ENCODE results near the gene EIF1AD.
"Not testable (repeated sequence)": the region's sequence is repeated elsewhere in the genome, so short reads cannot be mapped to it uniquely, and the experiment has no call there.

Gene EIF1AD

GRCh38 chr11:65961267-65962140 is 40.5 kb downstream of the EIF1AD start, which contains the start of gene SART1:
SART1 (plus strand) TSS chr11:65961734; CDS start chr11:65961781, 47 bp downstream.
- peak within 1 kb of the TSS; percentile 85 for H3K27ac ChIP-seq
- TF ChIP-seq CTCF (IDR thresholded peaks at IDR 0.05), result no peak
- no peak for TF ChIP-seq ZFX (IDR thresholded peaks at IDR 0.05; ENCODE audit: borderline replicate concordance)

- H3K27ac ChIP-seq, result peak overlapping the region; percentile 85
- no peak for TF ChIP-seq CTCF (IDR thresholded peaks at IDR 0.05)
- no peak for TF ChIP-seq ZFX (IDR thresholded peaks at IDR 0.05; ENCODE audit: borderline replicate concordance)
Observed at GRCh38 chr11:65960824-65961266, 41.1 kb downstream of the EIF1AD start.

- no peak overlapping the region for H3K27ac ChIP-seq
- TF ChIP-seq ZFX (IDR thresholded peaks at IDR 0.05; ENCODE audit: borderline replicate concordance), result no peak
Observed at GRCh38 chr11:65958774-65959420, 43.1 kb downstream of the EIF1AD start.

GRCh38 chr11:65958291-65958690 is 43.7 kb downstream of the EIF1AD start:
- H3K27ac ChIP-seq, result no peak overlapping the region
- no peak for TF ChIP-seq CTCF (IDR thresholded peaks at IDR 0.05)
- no peak for TF ChIP-seq ZFX (IDR thresholded peaks at IDR 0.05; ENCODE audit: borderline replicate concordance)

- TF ChIP-seq ZFX (IDR thresholded peaks at IDR 0.05; ENCODE audit: borderline replicate concordance) (no peak), CTCF (IDR thresholded peaks at IDR 0.05) (no peak)
- H3K27ac ChIP-seq, result no peak overlapping the region
Observed at GRCh38 chr11:65954771-65955170, 47.2 kb downstream of the EIF1AD start.

- TF ChIP-seq ZFX (IDR thresholded peaks at IDR 0.05; ENCODE audit: borderline replicate concordance) (no peak), CTCF (IDR thresholded peaks at IDR 0.05) (no peak)
- H3K27ac ChIP-seq, result no peak overlapping the region
Observed at GRCh38 chr11:65953471-65953870, 48.5 kb downstream of the EIF1AD start.

- TF ChIP-seq ZFX (IDR thresholded peaks at IDR 0.05; ENCODE audit: borderline replicate concordance), result no peak
- no peak for TF ChIP-seq CTCF (IDR thresholded peaks at IDR 0.05)
- H3K27ac ChIP-seq, result no peak overlapping the region
Observed at GRCh38 chr11:65952052-65952521, 49.9 kb downstream of the EIF1AD start.

- H3K27ac ChIP-seq, result not testable (repeated sequence)
Observed at GRCh38 chr11:65951641-65952040, 50.3 kb downstream of the EIF1AD start.

- not testable (repeated sequence) for H3K27ac ChIP-seq
Observed at GRCh38 chr11:65950711-65951110, 51.2 kb downstream of the EIF1AD start.

All from 22Rv1 (cell line).